Activated CD8-positive, alpha-beta memory T cell treated with anti-CD3 and anti-CD28 coated beads for 24 hours (primary cell): ENCODE results near the gene VSIG10.
"Not testable (repeated sequence)": the region's sequence is repeated elsewhere in the genome, so short reads cannot be mapped to it uniquely, and the experiment has no call there.

ENCODE experiments used
- DNase-seq: peaks from one replicate; pipeline ENCODE4 v3.0.0-alpha.2; 2020

Gene VSIG10, protein sequence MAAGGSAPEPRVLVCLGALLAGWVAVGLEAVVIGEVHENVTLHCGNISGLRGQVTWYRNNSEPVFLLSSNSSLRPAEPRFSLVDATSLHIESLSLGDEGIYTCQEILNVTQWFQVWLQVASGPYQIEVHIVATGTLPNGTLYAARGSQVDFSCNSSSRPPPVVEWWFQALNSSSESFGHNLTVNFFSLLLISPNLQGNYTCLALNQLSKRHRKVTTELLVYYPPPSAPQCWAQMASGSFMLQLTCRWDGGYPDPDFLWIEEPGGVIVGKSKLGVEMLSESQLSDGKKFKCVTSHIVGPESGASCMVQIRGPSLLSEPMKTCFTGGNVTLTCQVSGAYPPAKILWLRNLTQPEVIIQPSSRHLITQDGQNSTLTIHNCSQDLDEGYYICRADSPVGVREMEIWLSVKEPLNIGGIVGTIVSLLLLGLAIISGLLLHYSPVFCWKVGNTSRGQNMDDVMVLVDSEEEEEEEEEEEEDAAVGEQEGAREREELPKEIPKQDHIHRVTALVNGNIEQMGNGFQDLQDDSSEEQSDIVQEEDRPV

DNA sequence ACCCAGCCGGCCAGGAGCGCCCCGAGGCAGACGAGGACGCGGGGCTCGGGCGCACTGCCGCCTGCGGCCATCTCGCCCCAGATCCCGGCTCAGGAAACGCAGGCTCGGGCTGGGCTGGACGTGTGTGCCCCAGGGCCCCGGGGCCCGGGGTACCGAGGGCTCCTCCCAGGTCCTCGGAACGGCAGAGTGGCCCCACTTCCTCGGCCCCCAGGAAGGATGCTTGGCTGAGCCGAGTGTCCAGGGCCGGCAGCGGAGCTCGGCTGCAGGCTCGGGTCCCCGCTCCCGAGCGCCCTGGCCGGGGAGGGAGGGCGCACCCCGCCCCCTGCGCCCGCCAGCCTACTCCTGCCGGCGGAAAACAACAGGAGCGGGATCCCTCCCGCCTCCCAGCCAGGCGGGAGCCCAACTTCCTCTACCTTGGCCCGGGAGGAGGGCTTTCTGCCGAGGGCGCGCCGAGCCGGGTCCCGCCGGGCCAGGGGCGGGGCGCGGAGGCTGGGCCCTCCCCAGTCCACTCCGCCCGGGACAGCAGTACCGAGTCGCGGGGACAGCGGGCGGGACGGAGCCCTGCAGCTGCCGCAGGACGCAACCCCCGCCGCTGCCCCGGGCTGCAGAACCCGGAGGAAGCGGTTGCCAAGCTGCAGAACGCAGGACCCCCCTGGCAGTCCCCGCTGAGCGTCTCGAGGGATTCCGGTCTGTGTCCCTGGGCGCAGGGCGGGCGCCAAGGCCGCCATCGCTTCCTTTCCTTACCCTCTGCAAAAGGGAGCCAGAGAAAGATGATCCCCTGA, at the start of gene VSIG10:
Gene VSIG10 (minus strand): TSS at position 411 of the 782 bp plus-strand sequence. CDS start 340 bp downstream, at position 71.
- peak; percentile 69 for DNase-seq

DNA sequence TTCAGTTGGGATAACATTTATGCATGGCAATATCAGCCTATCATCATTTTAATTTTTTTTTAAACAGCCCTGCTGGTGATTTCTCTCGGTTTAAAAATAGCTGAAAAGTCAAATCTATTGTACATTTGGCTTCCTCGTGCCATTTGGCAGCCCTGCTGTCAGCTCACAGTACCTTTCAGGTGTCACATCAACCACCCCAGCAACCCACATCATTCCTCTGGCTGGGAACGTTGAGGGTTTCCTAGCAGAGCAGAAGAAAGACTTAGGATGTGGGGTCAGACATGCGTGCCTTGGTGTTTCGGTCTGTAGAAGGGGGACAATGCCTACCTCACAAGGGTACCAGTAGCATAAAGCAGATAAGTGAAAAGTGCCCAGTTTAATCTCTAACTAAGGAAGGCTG, 47.9 kb upstream of the VSIG10 start:
- DNase-seq: no peak

DNA sequence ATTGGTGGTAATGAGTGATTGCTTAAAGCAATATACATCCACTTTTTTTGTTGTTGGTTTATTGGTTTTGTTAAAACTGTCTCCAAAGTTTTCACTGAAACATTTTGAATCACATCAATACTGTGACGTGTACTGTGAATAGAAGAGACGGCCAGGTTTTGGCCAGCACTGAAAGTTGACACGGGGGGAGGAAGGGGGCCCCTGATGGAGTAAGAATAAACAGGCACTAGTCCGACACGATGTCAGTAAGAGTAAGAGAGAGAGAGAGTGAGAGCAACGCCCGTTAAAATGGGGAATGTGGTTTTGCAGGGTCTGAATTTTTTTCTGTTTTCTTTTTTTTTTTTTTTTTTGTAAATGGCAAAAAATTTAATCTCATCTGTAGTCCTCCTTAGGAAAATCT, 46.8 kb upstream of the VSIG10 start:
- no peak for DNase-seq

DNA sequence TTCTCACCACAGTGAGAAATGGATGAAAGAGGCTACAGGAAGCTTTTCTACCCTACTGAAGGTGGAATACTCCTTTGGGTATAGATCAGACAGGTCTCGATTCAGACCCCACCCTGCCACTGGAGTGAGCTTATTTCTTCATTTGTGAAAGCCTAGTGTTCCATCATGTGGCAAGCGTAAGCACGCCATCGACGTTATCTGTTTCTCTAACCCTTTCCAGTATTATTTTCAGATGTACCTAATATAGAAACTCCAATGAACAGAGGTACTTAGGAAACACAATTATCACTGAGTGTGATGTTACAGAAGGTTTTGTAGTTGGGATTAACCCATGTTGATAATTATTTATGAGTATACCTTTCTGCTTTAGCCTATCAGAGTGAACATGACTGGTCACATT, 44.5 kb upstream of the VSIG10 start:
- DNase-seq: no peak

DNA sequence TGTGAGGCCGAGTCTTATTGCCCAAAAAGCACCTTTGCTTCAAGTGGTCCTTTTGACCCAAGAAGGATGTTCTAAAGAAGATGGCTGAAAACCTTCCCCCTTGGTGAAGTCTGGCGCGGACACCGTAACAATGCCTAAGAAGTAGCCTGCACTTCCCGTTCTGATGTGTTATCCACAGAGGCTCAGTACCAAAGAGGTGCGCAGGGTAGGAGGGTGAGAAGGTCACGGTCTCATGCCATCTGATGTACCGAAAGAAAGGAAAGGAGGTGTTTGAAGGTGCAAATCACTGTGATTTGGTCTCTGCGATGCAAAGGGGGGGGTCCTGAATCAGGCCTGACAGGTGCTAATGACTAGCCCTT, 42.0 kb upstream of the VSIG10 start:
- DNase-seq: no peak

DNA sequence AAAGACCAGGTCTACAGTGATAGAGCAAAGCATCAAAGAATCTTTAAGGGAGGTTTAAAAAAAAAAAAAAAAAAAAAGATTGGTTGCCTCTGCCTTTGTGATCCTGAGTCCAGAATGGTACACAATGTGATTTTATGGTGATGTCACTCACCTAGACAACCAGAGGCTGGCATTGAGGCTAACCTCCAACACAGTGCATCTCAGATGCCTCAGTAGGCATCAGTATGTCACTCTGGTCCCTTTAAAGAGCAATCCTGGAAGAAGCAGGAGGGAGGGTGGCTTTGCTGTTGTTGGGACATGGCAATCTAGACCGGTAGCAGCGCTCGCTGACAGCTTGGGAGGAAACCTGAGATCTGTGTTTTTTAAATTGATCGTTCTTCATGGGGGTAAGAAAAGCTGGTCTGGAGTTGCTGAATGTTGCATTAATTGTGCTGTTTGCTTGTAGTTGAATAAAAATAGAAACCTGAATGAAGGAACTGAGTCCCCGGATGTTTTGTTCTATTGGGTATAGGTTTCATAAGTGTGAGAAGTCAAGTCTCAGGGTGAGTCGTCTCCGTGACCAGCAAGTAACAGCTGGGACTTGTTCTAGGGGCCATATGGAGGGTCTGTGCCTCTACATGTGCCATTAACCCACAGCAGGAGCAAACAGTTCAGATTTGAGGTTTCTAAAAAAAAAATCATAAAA, 41.4 kb upstream of the VSIG10 start:
- no peak for DNase-seq

DNA sequence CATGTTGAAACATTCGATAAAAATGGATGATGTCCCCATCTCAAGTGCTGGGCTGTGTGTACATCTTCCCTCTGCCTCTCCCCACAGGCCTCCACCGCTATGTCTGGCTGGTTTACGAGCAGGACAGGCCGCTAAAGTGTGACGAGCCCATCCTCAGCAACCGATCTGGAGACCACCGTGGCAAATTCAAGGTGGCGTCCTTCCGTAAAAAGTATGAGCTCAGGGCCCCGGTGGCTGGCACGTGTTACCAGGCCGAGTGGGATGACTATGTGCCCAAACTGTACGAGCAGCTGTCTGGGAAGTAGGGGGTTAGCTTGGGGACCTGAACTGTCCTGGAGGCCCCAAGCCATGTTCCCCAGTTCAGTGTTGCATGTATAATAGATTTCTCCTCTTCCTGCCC, 40.7 kb upstream of the VSIG10 start:
- DNase-seq: no peak

DNA sequence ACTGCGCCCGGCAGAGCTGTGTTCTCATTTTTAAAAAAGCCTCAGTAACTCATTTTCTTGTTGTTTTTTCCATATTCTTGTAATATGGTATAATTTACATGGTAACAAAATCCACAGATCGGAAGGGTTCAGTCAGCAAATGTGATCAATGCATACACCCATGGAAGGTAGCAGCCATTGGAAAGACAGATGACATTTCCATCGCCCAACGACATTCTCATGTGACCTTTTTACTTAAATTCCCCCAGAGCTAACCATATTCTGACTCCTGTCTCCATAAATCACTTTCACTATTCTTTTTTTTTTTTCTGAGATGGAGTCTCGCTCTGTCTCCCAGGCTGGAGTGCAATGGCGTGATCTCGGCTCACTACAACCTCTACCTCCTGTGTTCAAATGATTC, 37.0 kb upstream of the VSIG10 start:
- no peak for DNase-seq

DNA sequence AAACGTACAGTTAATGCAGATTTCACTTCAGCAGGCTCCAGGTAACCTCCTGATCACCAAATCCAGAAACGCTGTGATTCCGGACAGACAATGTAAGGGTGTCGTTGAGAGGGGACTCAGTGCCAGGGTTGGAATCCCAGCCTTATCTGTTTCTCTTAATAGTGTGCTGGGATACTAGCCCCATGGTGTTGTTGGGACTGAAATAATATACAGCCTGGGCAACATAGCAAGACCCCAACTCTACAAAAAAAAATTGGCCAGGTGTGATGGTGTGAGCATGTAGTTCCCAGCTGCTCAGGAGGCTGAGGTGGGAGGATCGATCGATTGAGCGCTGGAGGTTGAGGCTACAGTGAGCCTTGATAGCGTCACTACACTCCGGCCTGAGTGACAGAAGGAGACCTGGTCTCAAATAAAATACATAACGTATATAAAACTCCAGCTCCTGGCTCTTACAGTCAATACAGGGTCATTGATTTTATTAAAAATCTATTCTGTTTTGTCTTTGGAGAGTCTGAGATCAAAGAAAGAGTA, 33.4 kb upstream of the VSIG10 start:
- DNase-seq: no peak

DNA sequence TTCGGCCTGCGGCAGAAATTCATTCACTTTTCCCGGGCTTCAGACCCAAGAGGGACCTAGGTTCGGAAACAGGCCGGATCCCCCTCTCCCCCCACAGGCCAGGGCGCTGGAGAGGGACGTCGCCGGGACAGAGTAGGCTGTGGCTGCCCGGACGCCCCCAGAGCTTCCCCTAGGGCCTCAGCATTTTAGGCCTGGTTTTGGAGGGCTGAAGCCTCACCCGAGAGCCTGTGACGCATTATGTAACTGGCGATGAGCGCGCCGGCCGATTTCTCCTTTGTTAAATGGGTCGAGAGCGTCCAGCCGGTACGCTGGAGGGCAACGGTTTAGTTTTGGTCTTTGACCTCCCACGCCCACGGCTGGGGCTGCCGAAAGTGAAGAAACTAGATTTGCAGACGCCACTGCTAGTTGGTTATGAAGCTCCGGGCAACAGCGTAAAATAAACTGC, 32.8 kb upstream of the VSIG10 start:
- peak; percentile 80 for DNase-seq

DNA sequence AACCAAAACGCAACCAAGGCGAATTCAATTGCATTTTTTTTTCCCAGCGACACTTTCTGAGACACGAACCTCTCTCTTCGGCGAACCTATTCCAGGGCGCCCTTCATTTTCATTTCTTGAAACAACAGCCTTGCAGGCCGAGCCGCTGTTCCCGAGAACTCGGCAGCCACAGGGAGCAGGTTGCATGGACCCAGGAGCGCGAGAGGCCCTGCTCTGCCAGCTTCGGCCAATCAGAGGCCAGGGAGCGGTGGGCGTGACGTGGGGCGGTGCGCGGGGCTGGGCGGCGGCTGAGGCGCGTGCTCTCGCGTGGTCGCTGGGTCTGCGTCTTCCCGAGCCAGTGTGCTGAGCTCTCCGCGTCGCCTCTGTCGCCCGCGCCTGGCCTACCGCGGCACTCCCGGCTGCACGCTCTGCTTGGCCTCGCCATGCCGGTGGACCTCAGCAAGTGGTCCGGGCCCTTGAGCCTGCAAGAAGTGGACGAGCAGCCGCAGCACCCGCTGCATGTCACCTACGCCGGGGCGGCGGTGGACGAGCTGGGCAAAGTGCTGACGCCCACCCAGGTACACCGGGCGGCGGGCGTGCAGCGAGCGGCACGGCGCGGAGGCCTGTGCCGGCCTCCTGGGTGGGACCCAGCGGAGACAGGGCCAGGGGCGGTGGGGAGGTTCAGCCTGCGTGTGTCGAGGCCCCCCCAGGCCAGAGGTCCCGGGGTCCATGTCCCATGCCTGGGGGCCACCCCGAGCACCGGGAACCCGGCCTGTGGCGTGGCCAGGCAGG, 32.2 kb upstream of the VSIG10 start, which contains the start of gene PEBP1:
Gene PEBP1 (plus strand): TSS at position 337 of the 771 bp plus-strand sequence. CDS start 86 bp downstream, at position 423.
- DNase-seq: peak; percentile 97

DNA sequence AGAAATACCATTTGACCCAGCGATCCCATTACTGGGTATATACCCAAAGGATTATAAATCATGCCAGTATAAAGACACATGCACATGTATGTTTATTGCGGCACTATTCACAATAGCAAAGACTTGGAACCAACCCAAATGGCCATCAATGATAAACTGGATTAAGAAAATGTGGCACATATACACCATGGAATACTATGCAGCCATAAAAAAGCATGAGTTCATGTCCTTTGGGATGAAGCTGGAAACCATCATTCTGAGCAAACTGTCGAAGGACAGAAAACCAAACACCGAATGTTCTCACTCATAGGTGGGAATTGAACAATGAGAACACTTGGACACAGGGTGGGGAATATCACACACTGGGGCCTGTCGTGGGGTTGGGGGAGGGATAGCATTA, 25.6 kb upstream of the VSIG10 start:
- not testable (repeated sequence) for DNase-seq

DNA sequence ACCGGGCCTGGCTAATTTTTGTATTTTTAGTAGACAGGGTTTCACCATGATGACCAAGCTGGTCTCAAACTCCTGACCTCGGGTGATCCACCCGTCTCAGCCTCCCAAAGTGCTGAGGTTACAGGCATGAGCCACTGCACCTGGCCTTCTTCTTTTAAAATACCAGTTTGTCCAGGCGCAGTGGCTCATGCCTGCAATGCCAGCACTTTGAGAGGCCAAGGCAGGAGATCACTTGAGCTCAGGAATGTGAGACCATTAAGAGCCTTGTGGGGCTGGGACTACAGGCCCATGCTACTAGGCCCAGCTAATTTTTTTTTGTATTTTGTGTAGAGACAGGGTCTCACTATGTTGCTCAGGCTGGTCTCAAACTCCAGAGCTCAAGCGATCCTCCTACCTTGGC, 24.1 kb upstream of the VSIG10 start:
- DNase-seq: no peak

DNA sequence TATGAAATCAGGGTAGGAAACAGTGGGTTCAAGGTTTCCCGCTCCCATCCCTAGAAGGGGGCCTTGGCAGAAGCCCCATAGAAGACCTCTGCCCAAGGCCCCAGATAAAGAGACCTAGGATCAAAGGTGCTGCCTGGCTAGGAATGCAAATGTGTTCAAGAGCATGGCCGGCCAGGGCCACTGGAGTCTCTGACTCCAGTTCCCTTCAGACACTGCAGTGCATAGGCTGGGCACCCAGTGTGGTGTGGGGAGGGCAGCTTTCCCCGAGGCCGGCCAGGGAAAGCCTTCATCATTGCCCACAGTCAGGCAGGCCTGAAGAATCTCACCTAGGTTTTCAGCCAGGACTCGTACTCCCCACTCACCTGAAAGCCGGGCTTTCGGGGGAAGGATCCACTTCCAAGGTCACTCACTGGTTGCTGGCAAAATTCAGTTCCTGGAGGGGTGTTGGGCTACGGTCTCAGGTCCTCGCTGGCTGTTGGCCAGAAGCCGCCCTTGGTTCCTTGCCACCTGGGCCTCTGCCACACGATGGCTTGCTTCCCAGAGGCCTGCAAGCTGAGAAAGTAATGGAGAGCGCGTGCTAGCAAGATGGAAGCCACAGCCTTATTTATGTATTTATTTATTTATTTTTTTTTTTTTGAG, 22.4 kb upstream of the VSIG10 start:
- DNase-seq: no peak

DNA sequence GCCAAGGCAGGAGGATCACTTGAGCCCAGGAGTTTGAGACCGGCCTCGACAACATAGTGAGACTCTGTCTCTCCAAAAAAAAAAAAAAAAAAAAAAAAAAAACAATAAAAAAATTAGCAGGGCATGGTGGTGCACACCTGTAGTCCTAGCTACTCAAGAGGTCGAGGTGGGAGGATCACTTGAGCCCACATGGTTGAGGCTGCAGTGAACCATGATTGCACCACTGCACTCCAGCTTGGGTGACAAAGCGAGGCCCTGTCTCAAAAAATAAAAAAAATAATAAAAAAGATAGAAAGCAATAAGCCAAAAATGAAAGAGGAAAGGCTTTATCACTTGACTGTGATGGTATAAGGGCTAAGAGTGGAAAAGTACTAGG, 21.9 kb upstream of the VSIG10 start:
- no peak for DNase-seq

DNA sequence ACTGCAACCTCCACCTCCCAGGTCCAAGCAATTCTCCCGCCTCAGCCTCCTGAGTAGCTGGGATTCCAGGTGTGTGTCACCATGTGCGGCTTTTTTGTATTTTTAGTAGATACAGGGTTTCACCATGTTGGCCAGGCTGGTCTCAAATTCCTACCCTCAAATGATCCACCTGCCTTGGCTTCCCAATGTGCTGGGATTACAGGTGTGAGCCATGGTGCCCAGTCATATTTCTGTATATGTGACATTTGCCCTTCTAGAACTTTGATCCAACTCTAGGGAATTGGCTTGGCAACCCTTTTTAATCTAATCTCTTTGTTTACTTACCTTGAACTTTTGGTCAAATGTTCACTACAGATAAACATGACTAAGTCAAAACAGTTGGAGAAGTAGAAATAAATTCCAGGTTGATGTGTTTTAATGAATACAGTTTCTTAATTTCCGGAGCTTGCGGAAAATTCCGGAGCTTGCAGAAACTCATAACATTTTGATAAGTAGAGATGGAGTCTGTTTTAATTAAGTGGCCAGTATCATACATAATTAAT, 20.6 kb upstream of the VSIG10 start:
- no peak for DNase-seq

DNA sequence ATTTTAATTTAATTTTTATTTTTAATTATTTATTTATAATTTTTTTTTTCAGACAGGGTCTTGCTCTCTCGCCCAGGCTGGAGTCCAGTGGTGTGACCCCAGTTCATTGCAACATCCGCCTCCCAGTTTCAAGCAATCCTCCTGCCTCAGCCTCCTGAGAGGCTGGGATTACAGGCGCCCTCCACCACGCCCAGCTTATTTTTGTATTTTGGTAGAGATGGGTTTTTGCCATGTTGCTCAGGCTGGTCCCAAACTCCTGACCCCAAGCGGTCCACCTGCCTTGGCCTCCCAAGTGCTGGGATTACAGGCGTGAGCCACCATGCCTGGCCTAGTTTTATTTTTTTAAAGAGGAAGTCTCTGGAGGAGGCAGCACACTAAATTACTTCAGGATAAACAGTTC, 18.5 kb upstream of the VSIG10 start:
- DNase-seq: no peak

DNA sequence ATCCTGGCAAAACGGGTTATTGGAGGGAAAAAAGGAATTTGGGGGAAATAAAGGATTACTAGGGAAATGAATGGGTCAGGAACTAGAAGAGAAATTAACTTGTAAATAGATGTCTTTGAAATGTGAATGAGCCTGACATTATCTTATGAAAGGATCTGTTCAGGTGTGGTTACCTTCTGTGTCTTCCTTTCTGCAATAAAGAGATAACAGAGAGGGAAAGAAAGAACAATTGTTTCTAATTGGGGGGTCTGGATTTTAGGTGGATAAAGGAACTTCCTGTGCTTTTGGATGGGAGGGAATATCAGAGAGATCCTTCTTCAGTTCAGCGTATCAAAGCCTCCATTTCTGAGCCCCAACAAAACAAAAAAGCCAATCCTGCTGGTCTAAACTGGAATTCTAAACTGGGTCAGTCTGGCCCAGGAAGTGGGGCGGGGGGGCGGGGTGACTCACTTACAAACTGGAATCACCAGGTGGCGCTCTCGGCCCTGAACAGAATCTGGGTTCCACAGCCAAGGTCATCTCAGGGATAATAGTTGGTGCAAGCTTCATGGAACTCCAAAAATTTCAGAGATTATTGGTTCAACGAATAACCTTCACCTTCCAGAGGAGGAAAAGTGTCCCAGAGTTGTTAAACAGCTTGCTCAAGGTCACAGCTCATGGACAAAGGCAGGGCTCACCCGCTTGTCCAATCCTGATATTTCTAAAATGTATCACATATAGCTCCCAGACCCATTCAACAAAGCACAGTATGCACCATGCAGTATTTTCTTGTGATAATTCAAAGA, 17.0 kb upstream of the VSIG10 start:
- DNase-seq: peak; percentile 84

DNA sequence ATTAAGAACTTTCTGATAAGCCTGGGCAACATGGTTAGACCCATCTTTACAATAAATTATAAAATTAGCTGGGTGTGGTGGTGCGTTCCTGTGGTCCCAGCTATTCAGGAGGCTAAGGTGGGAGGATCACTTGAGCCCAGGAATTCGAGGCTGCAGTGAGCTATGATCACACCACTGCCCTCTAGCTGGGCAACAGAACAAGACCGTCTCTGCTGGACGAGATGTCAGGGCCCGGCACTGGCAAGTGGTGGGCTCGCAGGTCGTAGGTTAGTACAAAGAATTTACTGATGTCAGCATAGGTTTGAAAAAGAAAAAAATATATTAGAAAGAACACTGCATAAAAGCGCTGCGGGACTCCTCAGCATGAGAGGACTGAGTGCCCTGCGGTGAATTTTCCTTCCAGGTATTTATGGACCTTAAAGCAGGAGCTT, 15.7 kb upstream of the VSIG10 start:
- no peak for DNase-seq

DNA sequence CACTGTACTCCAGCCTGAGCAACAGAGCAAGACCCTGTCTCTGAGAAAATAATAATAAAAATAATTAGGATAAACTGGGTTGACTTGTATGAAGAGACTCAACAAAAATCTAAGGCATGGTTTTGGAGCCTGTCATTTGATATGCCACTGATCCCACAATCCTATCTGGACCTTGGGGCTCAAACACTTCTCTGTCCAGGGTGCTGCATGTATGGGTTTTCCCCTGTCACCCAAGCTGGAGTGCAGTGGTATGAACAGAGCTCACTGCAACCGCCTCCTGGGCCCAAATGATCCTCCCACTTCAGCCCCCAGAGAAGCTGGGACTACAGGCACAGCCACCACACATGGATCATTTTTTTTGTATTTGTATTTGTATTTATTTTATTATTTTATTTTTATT, 5.3 kb upstream of the VSIG10 start:
- DNase-seq: no peak

DNA sequence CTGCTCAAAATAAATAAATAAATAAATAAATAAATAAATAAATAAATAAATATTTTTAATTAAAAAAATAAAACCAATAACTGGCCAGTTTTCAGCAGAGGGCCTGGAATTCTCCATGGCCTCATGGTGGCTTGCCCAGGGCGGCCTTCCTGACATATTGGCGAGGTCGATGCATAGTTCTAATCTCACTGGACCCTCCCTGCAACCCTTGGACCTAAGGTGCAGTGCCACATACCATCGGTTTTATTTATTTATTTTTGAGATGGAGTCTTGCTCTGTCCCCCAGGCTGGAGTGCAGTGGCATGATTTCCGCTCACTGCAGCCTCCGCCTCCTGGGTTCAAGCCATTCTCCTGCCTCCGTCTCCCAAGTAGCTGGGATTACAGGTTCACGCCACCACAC, 3.9 kb upstream of the VSIG10 start:
- DNase-seq: no peak
